Stomach (tissue), 9 donors: ENCODE data around the gene WNT3A. TPM values are rescaled to one million over a fixed set of nuclear protein-coding genes. Genes with fewer than 3 reads are reported as not detected.
A peak's percentile ranks its signal among the peaks of the same experiment; 100 is the strongest.

Experiments used
- DNase-seq, 2 donors: peaks; one replicate each; pipeline versions ENCODE4 v3.0.0 to v3.0.0-alpha.2; 2013 to 2019
- H3K27ac ChIP-seq, 5 donors: fragments of 200-600 bp in 4 of 5; sonication (generic) in 4 of 5; one replicate each; pipeline ENCODE4 v1.5.1; 2013 to 2019; ENCODE audit warnings: mild to moderate bottlenecking in 1 of 5, moderate library complexity in 1 of 5
- H3K27me3 ChIP-seq, 3 donors: fragments of 200-600 bp; sonication (generic); one replicate each; pipeline ENCODE4 v1.5.1; 2017 to 2019; ENCODE audit warnings: mixed run types in 1 of 3
- H3K36me3 ChIP-seq, 4 donors: fragments of 200-600 bp; sonication (generic); 1 replicate in 3 of 4; 2 replicates in 1 of 4; pipeline ENCODE4 v1.5.1; 2016 to 2019
- H3K4me1 ChIP-seq, 4 donors: fragments of 200-600 bp; sonication (generic); one replicate each; pipeline ENCODE4 v1.5.1; 2016 to 2019
- H3K4me3 ChIP-seq, 4 donors: fragments of 200-600 bp; sonication (generic) in 3 of 4; one replicate each; pipeline ENCODE4 v1.5.1; 2016 to 2019; ENCODE audit warnings: mild to moderate bottlenecking in 1 of 4
- H3K9me3 ChIP-seq, 4 donors: fragments of 200-600 bp; sonication (generic); one replicate each; pipeline ENCODE4 v1.5.1; 2016 to 2019
- CTCF ChIP-seq, 7 experiments: fragments of 450-650 bp in 4 of 7; fragments of 200-600 bp in 3 of 7; sonication (generic) in 3 of 7; IDR thresholded peaks; one replicate each; pipeline ENCODE4 v1.5.1; 2016 to 2019; ENCODE audit warnings: antibody characterized with exemption in 7 of 7, control low read depth in 2 of 7, mild to moderate bottlenecking in 1 of 7
- EP300 ChIP-seq: sonication (generic); formaldehyde crosslinking; IDR thresholded peaks from one replicate; pipeline ENCODE4 v1.6.1; 2017; ENCODE audit warnings: antibody characterized with exemption
- POLR2A ChIP-seq, 4 donors: fragments of 450-650 bp; IDR thresholded peaks; one replicate each; pipeline ENCODE4 v1.6.1; 2016; ENCODE audit warnings: antibody characterized with exemption in 4 of 4, control low read depth in 2 of 4, mild to moderate bottlenecking in 1 of 4, moderate library complexity in 1 of 4
- POLR2AphosphoS5 ChIP-seq, 3 donors: sonication (generic); formaldehyde crosslinking; IDR thresholded peaks; one replicate each; pipeline ENCODE4 v1.6.1; 2016; ENCODE audit warnings: antibody characterized with exemption in 3 of 3
- WGBS, 5 donors: extraction: QIAGEN DNeasy Blood & Tissue Kit in 3 of 5; methylation state at CpG; one replicate each; pipeline versions ENCODE4 v1.1.5 to v1.1.7; 2013 to 2018; 5-methylcytosine and 5-hydroxymethylcytosine counted together
- intact Hi-C: fragments of 100-400 bp; cut with DNase I; formaldehyde crosslinking; loops from one replicate; pipeline ENCODE4 v1.15.1; 2023; ENCODE audit warnings: low total_unique reads
- polyA plus RNA-seq, 3 donors: library from polyadenylated mRNA; stranded (reverse); fragments of 200-250 nt; gene quantifications; one replicate each; pipeline ENCODE4 v1.2.3, GENCODE V29; 2013
- total RNA-seq, 5 donors: library from RNA; depleted of rRNA; stranded (reverse); fragments of >200 nt; gene quantifications; one replicate each; pipeline versions ENCODE4 v1.1.0 to v1.2.3, GENCODE V29; 2014 to 2016
- donor health status: healthy with polysubstance abuse.
- donor health status: Bipolar disorder and iron deficiency.
- donor health status: healthy.

WNT3A gene
- total and polyA plus RNA-seq, 8 donors: 0.31 to 0.90 TPM; not detected in 6

- Histone ChIP-seq H3K9me3 (no peaks in the 10 kb centered on the region), H3K4me3 (no peak overlapping the region), H3K36me3 (peaks cover 20 to 40% (median 33%) of the 10 kb centered on the region in 4 donors), H3K27ac (peak overlapping the region in 1 of 5 donors; percentile 9), H3K4me1 (peaks cover 39 to 62% (median 57%) of the 10 kb centered on the region in 4 donors), H3K27me3 (no peaks in the 10 kb centered on the region)
- 71 to 81% (median 77%) methylated on average over 8 to 9 of the region's 9 CpGs for whole genome bisulfite sequencing, 5 donors
- no peak for TF ChIP-seq EP300
- TF ChIP-seq CTCF (IDR thresholded peaks at IDR 0.05): no peak
- TF ChIP-seq POLR2AphosphoS5 (IDR thresholded peaks at IDR 0.05): no peak
- TF ChIP-seq POLR2A (IDR thresholded peaks at IDR 0.05): no peak
- DNase-seq: no peak
- intact Hi-C loops: no loop called here
Measured at GRCh38 chr1:228105270-228105995, 98.6 kb downstream of the WNT3A start.

- no peaks in the 10 kb centered on the region for H3K9me3 ChIP-seq
- DNase-seq: no peak
- WGBS, 5 donors: 82 to 89% (median 85%) methylated on average over 3 to 8 of the region's 8 CpGs
- no peak overlapping the region for H3K27ac ChIP-seq
- TF ChIP-seq CTCF (IDR thresholded peaks at IDR 0.05) (no peak), EP300 (no peak), POLR2AphosphoS5 (IDR thresholded peaks at IDR 0.05) (no peak)
- H3K4me3 ChIP-seq: no peak overlapping the region
- H3K27me3 ChIP-seq: no peaks in the 10 kb centered on the region
- intact Hi-C loops: no loop called here
- H3K36me3 ChIP-seq: peaks cover 14 to 33% (median 26%) of the 10 kb centered on the region in 4 donors
- peaks cover 38 to 64% (median 55%) of the 10 kb centered on the region in 4 donors for H3K4me1 ChIP-seq
Measured at GRCh38 chr1:228105996-228106799, 99.4 kb downstream of the WNT3A start.

GRCh38 chr1:228106800-228107054, 99.9 kb downstream of the WNT3A start:
- Histone ChIP-seq H3K27ac (no peak overlapping the region), H3K9me3 (no peaks in the 10 kb centered on the region), H3K4me1 (peaks cover 33 to 59% (median 50%) of the 10 kb centered on the region in 4 donors), H3K27me3 (no peaks in the 10 kb centered on the region), H3K4me3 (no peak overlapping the region), H3K36me3 (peaks cover 14 to 29% (median 26%) of the 10 kb centered on the region in 4 donors)
- intact Hi-C loops: no loop called here
- no peak for DNase-seq
- TF ChIP-seq POLR2AphosphoS5 (IDR thresholded peaks at IDR 0.05) (no peak), EP300 (no peak), CTCF (IDR thresholded peaks at IDR 0.05) (no peak), POLR2A (IDR thresholded peaks at IDR 0.05) (no peak)
- WGBS, 5 donors: 86 to 92% (median 90%) methylated on average over 9 of the region's 9 CpGs

- Histone ChIP-seq H3K27me3 (no peaks in the 10 kb centered on the region), H3K9me3 (no peaks in the 10 kb centered on the region), H3K4me1 (peaks cover 26 to 50% (median 40%) of the 10 kb centered on the region in 4 donors), H3K4me3 (no peak overlapping the region), H3K27ac (peak overlapping the region in 1 of 5 donors; percentile 95), H3K36me3 (peaks cover 14 to 29% (median 26%) of the 10 kb centered on the region in 4 donors)
- DNase-seq: no peak
- TF ChIP-seq POLR2A (IDR thresholded peaks at IDR 0.05) (no peak), POLR2AphosphoS5 (IDR thresholded peaks at IDR 0.05) (no peak), CTCF (IDR thresholded peaks at IDR 0.05) (no peak), EP300 (no peak)
- intact Hi-C loops: no loop called here
- 86 to 91% (median 90%) methylated on average over 19 of the region's 19 CpGs for WGBS, 5 donors
Measured at GRCh38 chr1:228107636-228108035, 100.8 kb downstream of the WNT3A start.
